GM12878 (cell line): ENCODE data around the gene PDZRN3. TPM values are rescaled to one million over a fixed set of nuclear protein-coding genes. Genes with fewer than 3 reads are reported as not detected.

ENCODE experiments used
- ATAC-seq: fragments of 200-7000 bp; cut with Tn5 transposase; 3 replicates; pipeline ENCODE4 v1.9.1; 2020; ENCODE audit warnings: mild to moderate bottlenecking, moderate library complexity
- BruUV-seq: library from RNA; stranded (reverse); fragments of 400-500 nt; replicated peaks from 2 replicates; lab custom pipeline; 2021; lab: Mats Ljungman, UMichigan
- CTCF ChIA-PET: fragments of 300-600 bp; sonication (Branson Sonifier 250); formaldehyde crosslinking; extraction: SDS; loops from one replicate; lab custom pipeline; 2021; ENCODE audit warnings: inconsistent platforms; lab: Yijun Ruan, JAX
- POLR2A ChIA-PET: fragments of 350-600 bp; formaldehyde crosslinking; extraction: SDS; loops from one replicate; lab custom pipeline; 2021; ENCODE audit warnings: inconsistent platforms; lab: Charles Lee
- RAD21 ChIA-PET: fragments of 300-600 bp; sonication (Branson Sonifier 250); formaldehyde crosslinking; loops from one replicate; lab custom pipeline; 2023; ENCODE audit warnings: antibody characterized with exemption; ENCODE audit not compliant: unreplicated experiment; lab: Charles Lee
- SMC1A ChIA-PET: fragments of 300-600 bp; sonication (Branson Sonifier 250); formaldehyde crosslinking; loops from one replicate; lab custom pipeline; 2023; ENCODE audit not compliant: unreplicated experiment, uncharacterized antibody; lab: Charles Lee
- DNase-seq: peaks from one replicate; pipeline ENCODE4 v3.0.0-alpha.2; 2011; ENCODE audit warnings: low read depth, low spot score
- FAIRE-seq: peaks from 3 replicates; lab custom pipeline; 2011; peaks lifted over from hg19 to GRCh38; lab: Jason Lieb, UNC
- H2AFZ ChIP-seq: 2 replicates; pipeline ENCODE4 v1.6.0; 2011; ENCODE audit warnings: low read depth, low read length, control low read depth; ENCODE audit not compliant: control insufficient read depth
- H3K27ac ChIP-seq: 2 replicates; pipeline ENCODE4 v1.5.1; 2011; ENCODE audit warnings: control low read depth; ENCODE audit not compliant: control insufficient read depth, insufficient read depth
- H3K27me3 ChIP-seq, 2 experiments: replicated peaks in 1 of 2; 2 replicates each; pipeline versions ENCODE4 v1.6.0 to v1.6.1; 2011; ENCODE audit warnings: low read length in 1 of 2; ENCODE audit not compliant: control insufficient read depth in 2 of 2, insufficient read depth in 2 of 2
- H3K36me3 ChIP-seq, 2 experiments: 2 replicates each; pipeline ENCODE4 v1.5.1; 2011; ENCODE audit warnings: low read length in 1 of 2; ENCODE audit not compliant: control insufficient read depth in 2 of 2, insufficient read depth in 2 of 2
- H3K4me1 ChIP-seq: 2 replicates; pipeline ENCODE4 v1.6.1; 2011; ENCODE audit warnings: mild to moderate bottlenecking, low read length, moderate library complexity, mixed read lengths; ENCODE audit not compliant: control insufficient read depth, insufficient read depth
- H3K4me2 ChIP-seq: 2 replicates; pipeline ENCODE4 v1.6.0; 2011; ENCODE audit warnings: control low read depth; ENCODE audit not compliant: control insufficient read depth, insufficient read depth
- H3K4me3 ChIP-seq: fragments of 200-600 bp; sonication (generic); 2 replicates; pipeline ENCODE4 v1.5.1; 2016
- H3K79me2 ChIP-seq: 2 replicates; pipeline ENCODE4 v1.6.0; 2011; ENCODE audit warnings: low read length; ENCODE audit not compliant: control insufficient read depth, insufficient read depth
- H3K9ac ChIP-seq: 2 replicates; pipeline ENCODE4 v1.8.0; 2011; ENCODE audit warnings: low read length, control low read depth, mixed read lengths; ENCODE audit not compliant: control insufficient read depth, insufficient read depth
- H3K9me3 ChIP-seq: replicated peaks from 3 replicates; pipeline ENCODE4 v1.5.1; 2011; ENCODE audit warnings: mild to moderate bottlenecking, low read length; ENCODE audit not compliant: control insufficient read depth, insufficient read depth
- H4K20me1 ChIP-seq: 2 replicates; pipeline ENCODE4 v1.6.0; 2011; ENCODE audit not compliant: control insufficient read depth, insufficient read depth
- ATF2 ChIP-seq: IDR thresholded peaks from 2 replicates; pipeline ENCODE4 v1.6.1; 2012; ENCODE audit warnings: low read length, inconsistent platforms
- BCL3 ChIP-seq: IDR thresholded peaks from 2 replicates; pipeline ENCODE4 v1.6.1; 2011; ENCODE audit warnings: borderline replicate concordance, low read depth, mild to moderate bottlenecking, moderate library complexity, low read length; ENCODE audit not compliant: insufficient read depth, poor library complexity, severe bottlenecking
- BMI1 ChIP-seq: fragments of 450-650 bp; IDR thresholded peaks from 2 replicates; pipeline ENCODE4 v1.6.1; 2016; ENCODE audit warnings: mild to moderate bottlenecking, moderate library complexity, borderline replicate concordance
- E4F1 ChIP-seq: fragments of 450-650 bp; IDR thresholded peaks from 2 replicates; pipeline ENCODE4 v1.6.1; 2018; ENCODE audit warnings: borderline replicate concordance, mild to moderate bottlenecking; ENCODE audit not compliant: partially characterized antibody
- HCFC1 ChIP-seq: fragments of 150-350 bp; IDR thresholded peaks from 2 replicates; pipeline ENCODE4 v1.6.1; 2014; ENCODE audit warnings: low read length
- MTA2 ChIP-seq: fragments of 450-650 bp; IDR thresholded peaks from 2 replicates; pipeline ENCODE4 v1.6.1; 2016; ENCODE audit warnings: low read depth, mild to moderate bottlenecking, moderate library complexity
- NFYA ChIP-seq: IDR thresholded peaks from 2 replicates; pipeline ENCODE4 v1.6.1; 2011; ENCODE audit warnings: low read depth, mild to moderate bottlenecking, low read length, improper control_type of control experiment, borderline replicate concordance
- NR2F1 ChIP-seq: fragments of 450-650 bp; conservative IDR thresholded peaks from 2 replicates; pipeline ENCODE4 v1.6.1; 2017; ENCODE audit warnings: mild to moderate bottlenecking
- RELB ChIP-seq: fragments of 450-650 bp; IDR thresholded peaks from 2 replicates; pipeline ENCODE4 v1.6.1; 2017; ENCODE audit warnings: low read depth, mild to moderate bottlenecking, moderate library complexity
- SIX5 ChIP-seq: IDR thresholded peaks from 2 replicates; pipeline ENCODE4 v1.6.1; 2011; ENCODE audit warnings: mild to moderate bottlenecking, low read depth, low read length, moderate library complexity; ENCODE audit not compliant: severe bottlenecking
- SMARCA5 ChIP-seq: fragments of 450-650 bp; IDR thresholded peaks from 2 replicates; pipeline ENCODE4 v1.6.1; 2017; ENCODE audit warnings: mild to moderate bottlenecking
- SREBF1 ChIP-seq: IDR thresholded peaks from 2 replicates; pipeline ENCODE4 v1.6.1; 2012; ENCODE audit warnings: mild to moderate bottlenecking, low read length
- TAF1 ChIP-seq: IDR thresholded peaks from 2 replicates; pipeline ENCODE4 v1.6.1; 2011; ENCODE audit warnings: mild to moderate bottlenecking, low read depth, low read length, borderline replicate concordance
- USF1 ChIP-seq: IDR thresholded peaks from 2 replicates; pipeline ENCODE4 v1.6.1; 2011; ENCODE audit warnings: borderline replicate concordance, low read depth, mild to moderate bottlenecking, moderate library complexity, mixed read lengths, low read length; ENCODE audit not compliant: insufficient read depth; ENCODE audit errors: extremely low read length
- ZNF24 ChIP-seq: fragments of 450-650 bp; IDR thresholded peaks from 2 replicates; pipeline ENCODE4 v1.6.1; 2017; ENCODE audit warnings: antibody characterized with exemption, mild to moderate bottlenecking
- WGBS: methylation state at CpG from one replicate; pipeline ENCODE4 v1.1.6; 2016; ENCODE audit warnings: low lambda C conversion rate; ENCODE audit not compliant: insufficient replicate concordance, insufficient coverage; ENCODE audit errors: missing lambda C conversion rate; 5-methylcytosine and 5-hydroxymethylcytosine counted together
- in situ Hi-C: fragments of 300-500 bp; cut with MboI; formaldehyde crosslinking; loops from 9 replicates; pipeline ENCODE4 v1.14.3; 2018; ENCODE audit warnings: mixed read lengths
- intact Hi-C: fragments of 100-400 bp; cut with micrococcal nuclease; formaldehyde crosslinking; loops from one replicate; pipeline ENCODE4 v1.14.2; 2022; ENCODE audit not compliant: unreplicated experiment
- polyA plus RNA-seq, 11 experiments: library from polyadenylated mRNA; depleted of rRNA in 4 of 11; unstranded in 6 of 11; stranded (reverse) in 5 of 11; fragments of >200 nt; fragmentation: Nextera tagmentation in 4 of 11; fragmentation: Illumina TruSeq in 1 of 11; extraction: Ambion mirVana in 4 of 11; extraction: Trizol in 1 of 11; gene quantifications; 1 replicate in 1 of 11; 2 replicates in 10 of 11; pipeline versions ENCODE4 v1.2.1 to v1.2.3, GENCODE V29; 2011 to 2016; ENCODE audit warnings: inconsistent platforms in 2 of 11, missing spikeins in 2 of 11, low read depth in 1 of 11
- total RNA-seq, 4 experiments: library from RNA; depleted of rRNA in 3 of 4; stranded (reverse); fragments of >200 nt in 3 of 4; fragmentation: Illumina TruSeq in 1 of 4; extraction: Trizol in 1 of 4; gene quantifications; 2 replicates each; pipeline versions ENCODE4 v1.2.1 to v1.2.3, GENCODE V29; 2013 to 2021

The PDZRN3 gene
- total and polyA plus RNA-seq, 10 of the 15 experiments (the other 5 are each of a cell fraction or from before 2014, with no cell fraction given), result 0.07 to 0.37 (median 0.12) TPM; not detected in 6

GRCh38 chr3:73577704-73578103 is 47.0 kb downstream of the PDZRN3 start (continued):
- TF ChIP-seq NFYA (no peak), SIX5 (no peak), SREBF1 (no peak)

GRCh38 chr3:73576999-73577461 is 47.7 kb downstream of the PDZRN3 start:
- ChIA-PET RAD21 (no interaction called here), SMC1A (no interaction called here), POLR2A (no interaction called here), CTCF (no interaction called here)
- DNase-seq, result no peak
- Histone ChIP-seq H3K4me3 (no peak overlapping the region), H3K27ac (no peak overlapping the region), H3K9me3 (no peaks in the 10 kb centered on the region), H2AFZ (no peak overlapping the region), H3K4me2 (no peak overlapping the region), H3K4me1 (no peaks in the 10 kb centered on the region), H3K79me2 (no peaks in the 10 kb centered on the region), H4K20me1 (no peaks in the 10 kb centered on the region), H3K9ac (no peak overlapping the region), H3K36me3 (no peaks in the 10 kb centered on the region), H3K27me3 (no peaks in the 10 kb centered on the region)
- in situ Hi-C loops (no loop called here), intact Hi-C loops (no loop called here)
- BruUV-seq, result no TSS peak
- FAIRE-seq, result no peak
- no peak for ATAC-seq
- 16% methylated on average over 4 of the region's 4 CpGs for WGBS
- TF ChIP-seq USF1 (no peak), HCFC1 (no peak), TAF1 (no peak), MTA2 (no peak), ZNF24 (no peak), E4F1 (no peak), NR2F1 (no peak), RELB (no peak), SMARCA5 (no peak), BMI1 (no peak), ATF2 (no peak), BCL3 (no peak)
